Urothelium cell line (cell line): ENCODE measurements around the gene AP1M1.

ENCODE experiments used
- DNase-seq: peaks from one replicate; pipeline ENCODE4 v3.0.0; 2011; ENCODE audit warnings: low spot score, mixed read lengths
- FAIRE-seq: peaks from 2 replicates; lab custom pipeline; 2011; peaks lifted over from hg19 to GRCh38; lab: Jason Lieb, UNC

AP1M1 gene

GRCh38 chr19:16185123-16185767, 12.5 kb upstream of the AP1M1 start, which contains the start of gene FAM32A:
Gene FAM32A, plus strand, starts transcription at chr19:16185410. Its CDS starts 33 bp downstream, at chr19:16185443.
- peak; percentile 96 for DNase-seq
- FAIRE-seq, result no peak

GRCh38 chr19:16185768-16186123, 12.0 kb upstream of the AP1M1 start:
- FAIRE-seq, result no peak
- DNase-seq, result peak; percentile 16

GRCh38 chr19:16188521-16188920, 9.2 kb upstream of the AP1M1 start:
- FAIRE-seq (no peak), DNase-seq (no peak)

GRCh38 chr19:16190198-16190597, 7.5 kb upstream of the AP1M1 start:
- DNase-seq (no peak), FAIRE-seq (no peak)

GRCh38 chr19:16190736-16191135, 7.0 kb upstream of the AP1M1 start:
- DNase-seq, result no peak
- FAIRE-seq, result no peak

GRCh38 chr19:16191216-16191908, 6.3 kb upstream of the AP1M1 start:
- DNase-seq (no peak), FAIRE-seq (no peak)

GRCh38 chr19:16193466-16193865, 4.2 kb upstream of the AP1M1 start:
- DNase-seq (no peak), FAIRE-seq (no peak)

GRCh38 chr19:16197188-16197621, 506 bp upstream of the AP1M1 start:
- FAIRE-seq (no peak), DNase-seq (no peak)

- FAIRE-seq (no peak), DNase-seq (no peak)
These were observed 600 bp downstream of the AP1M1 start for GRCh38 chr19:16198370-16198651.

- no peak for DNase-seq
These were observed 1.7 kb downstream of the AP1M1 start for GRCh38 chr19:16199275-16199932.

GRCh38 chr19:16200038-16201010, 2.6 kb downstream of the AP1M1 start:
- DNase-seq (no peak), FAIRE-seq (no peak)

More at GRCh38 chr19:16199275-16199932, 1.7 kb downstream of the AP1M1 start:
- FAIRE-seq, result no peak

- FAIRE-seq, result no peak
- no peak for DNase-seq
These were observed 3.3 kb downstream of the AP1M1 start for GRCh38 chr19:16201011-16201391.

GRCh38 chr19:16202320-16203255, 4.9 kb downstream of the AP1M1 start:
- DNase-seq (no peak), FAIRE-seq (no peak)

- DNase-seq (no peak), FAIRE-seq (no peak)
These were observed 5.7 kb downstream of the AP1M1 start for GRCh38 chr19:16203256-16204004.

GRCh38 chr19:16204005-16204294, 6.2 kb downstream of the AP1M1 start:
- FAIRE-seq (no peak), DNase-seq (no peak)

GRCh38 chr19:16205205-16206045, 7.7 kb downstream of the AP1M1 start:
- no peak for DNase-seq
- no peak for FAIRE-seq

GRCh38 chr19:16206046-16206605, 8.4 kb downstream of the AP1M1 start:
- DNase-seq, result no peak
- FAIRE-seq, result no peak

GRCh38 chr19:16206637-16207036, 8.9 kb downstream of the AP1M1 start:
- no peak for DNase-seq
- no peak for FAIRE-seq
